ENCODE measurements around the gene WDR89.
A peak's percentile ranks its signal among the peaks of the same experiment; 100 is the strongest.

The WDR89 gene

GRCh38 chr14:63654936-63655335 lies 13.3 kb upstream of the WDR89 start:
- no peak overlapping the region for H3K27ac ChIP-seq (ENCODE audit: low read depth, low read length)

GRCh38 chr14:63654346-63654745 lies 12.7 kb upstream of the WDR89 start:
- peaks cover 0 to under 1% (median 0%) of the 10 kb centered on the region in 5 donors for H3K4me1 ChIP-seq (ENCODE audit: control insufficient read depth in 5 of 5, insufficient read depth in 5 of 5, low read length in 5 of 5)
- no peaks in the 10 kb centered on the region for H3K9me3 ChIP-seq (ENCODE audit: control insufficient read depth in 5 of 5, low read length in 5 of 5)
- H3K27me3 ChIP-seq (ENCODE audit: control insufficient read depth in 5 of 5, insufficient read depth in 4 of 5, low read length in 5 of 5), result no peaks in the 10 kb centered on the region
- H3K4me3 ChIP-seq (ENCODE audit: low read depth in 1 of 5, low read length in 5 of 5), result no peak overlapping the region
- no peak overlapping the region for H3K27ac ChIP-seq (ENCODE audit: low read depth, low read length)
- H3K36me3 ChIP-seq (ENCODE audit: control insufficient read depth in 5 of 5, insufficient read depth in 5 of 5, low read length in 5 of 5), result no peaks in the 10 kb centered on the region
- H3K9ac ChIP-seq (ENCODE audit: low read length in 5 of 5), result no peak overlapping the region

More at GRCh38 chr14:63654936-63655335, 13.3 kb upstream of the WDR89 start:
- no peaks in the 10 kb centered on the region for H3K9me3 ChIP-seq (ENCODE audit: control insufficient read depth in 5 of 5, low read length in 5 of 5)
- no peak overlapping the region for H3K4me3 ChIP-seq (ENCODE audit: low read depth in 1 of 5, low read length in 5 of 5)
- no peak overlapping the region for H3K9ac ChIP-seq (ENCODE audit: low read length in 5 of 5)
- H3K36me3 ChIP-seq (ENCODE audit: control insufficient read depth in 5 of 5, insufficient read depth in 5 of 5, low read length in 5 of 5), result no peaks in the 10 kb centered on the region
- no peaks in the 10 kb centered on the region for H3K27me3 ChIP-seq (ENCODE audit: control insufficient read depth in 5 of 5, insufficient read depth in 4 of 5, low read length in 5 of 5)
- peaks cover 0 to 3% (median 0%) of the 10 kb centered on the region in 5 donors for H3K4me1 ChIP-seq (ENCODE audit: control insufficient read depth in 5 of 5, insufficient read depth in 5 of 5, low read length in 5 of 5)

- H3K4me3 ChIP-seq (ENCODE audit: low read depth in 1 of 5, low read length in 5 of 5), result no peak overlapping the region
- H3K36me3 ChIP-seq (ENCODE audit: control insufficient read depth in 5 of 5, insufficient read depth in 5 of 5, low read length in 5 of 5), result no peaks in the 10 kb centered on the region
- H3K27me3 ChIP-seq (ENCODE audit: control insufficient read depth in 5 of 5, insufficient read depth in 4 of 5, low read length in 5 of 5), result no peaks in the 10 kb centered on the region
- H3K27ac ChIP-seq (ENCODE audit: low read depth, low read length), result no peak overlapping the region
- H3K9ac ChIP-seq (ENCODE audit: low read length in 5 of 5), result no peak overlapping the region
- H3K9me3 ChIP-seq (ENCODE audit: control insufficient read depth in 5 of 5, low read length in 5 of 5), result no peaks in the 10 kb centered on the region
- H3K4me1 ChIP-seq (ENCODE audit: control insufficient read depth in 5 of 5, insufficient read depth in 5 of 5, low read length in 5 of 5), result no peaks in the 10 kb centered on the region
Measured at GRCh38 chr14:63652406-63652805, 10.7 kb upstream of the WDR89 start.

- H3K4me1 ChIP-seq (ENCODE audit: control insufficient read depth in 5 of 5, insufficient read depth in 5 of 5, low read length in 5 of 5), result no peaks in the 10 kb centered on the region
- no peak overlapping the region for H3K9ac ChIP-seq (ENCODE audit: low read length in 5 of 5)
- no peaks in the 10 kb centered on the region for H3K9me3 ChIP-seq (ENCODE audit: control insufficient read depth in 5 of 5, low read length in 5 of 5)
- H3K27ac ChIP-seq (ENCODE audit: low read depth, low read length), result no peak overlapping the region
- H3K27me3 ChIP-seq (ENCODE audit: control insufficient read depth in 5 of 5, insufficient read depth in 4 of 5, low read length in 5 of 5), result no peaks in the 10 kb centered on the region
- H3K4me3 ChIP-seq (ENCODE audit: low read depth in 1 of 5, low read length in 5 of 5), result no peak overlapping the region
- no peaks in the 10 kb centered on the region for H3K36me3 ChIP-seq (ENCODE audit: control insufficient read depth in 5 of 5, insufficient read depth in 5 of 5, low read length in 5 of 5)
Measured at GRCh38 chr14:63650256-63650952, 8.7 kb upstream of the WDR89 start.

- H3K4me1 ChIP-seq (ENCODE audit: control insufficient read depth in 5 of 5, insufficient read depth in 5 of 5, low read length in 5 of 5), result peaks cover 0 to 2% (median under 1%) of the 10 kb centered on the region in 5 donors
- H3K9me3 ChIP-seq (ENCODE audit: control insufficient read depth in 5 of 5, low read length in 5 of 5), result no peaks in the 10 kb centered on the region
- H3K4me3 ChIP-seq (ENCODE audit: low read depth in 1 of 5, low read length in 5 of 5), result no peak overlapping the region
- H3K27me3 ChIP-seq (ENCODE audit: control insufficient read depth in 5 of 5, insufficient read depth in 4 of 5, low read length in 5 of 5), result no peaks in the 10 kb centered on the region
- H3K36me3 ChIP-seq (ENCODE audit: control insufficient read depth in 5 of 5, insufficient read depth in 5 of 5, low read length in 5 of 5), result no peaks in the 10 kb centered on the region
- H3K9ac ChIP-seq (ENCODE audit: low read length in 5 of 5), result no peak overlapping the region
- no peak overlapping the region for H3K27ac ChIP-seq (ENCODE audit: low read depth, low read length)
Measured at GRCh38 chr14:63647696-63648410, 6.2 kb upstream of the WDR89 start.

GRCh38 chr14:63644741-63645140 lies 3.1 kb upstream of the WDR89 start:
- H3K27ac ChIP-seq (ENCODE audit: low read depth, low read length), result no peak overlapping the region
- H3K4me1 ChIP-seq (ENCODE audit: control insufficient read depth in 5 of 5, insufficient read depth in 5 of 5, low read length in 5 of 5), result peaks cover 0 to 16% (median 12%) of the 10 kb centered on the region in 5 donors
- H3K9ac ChIP-seq (ENCODE audit: low read length in 5 of 5), result no peak overlapping the region
- H3K36me3 ChIP-seq (ENCODE audit: control insufficient read depth in 5 of 5, insufficient read depth in 5 of 5, low read length in 5 of 5), result no peaks in the 10 kb centered on the region
- no peaks in the 10 kb centered on the region for H3K9me3 ChIP-seq (ENCODE audit: control insufficient read depth in 5 of 5, low read length in 5 of 5)
- H3K4me3 ChIP-seq (ENCODE audit: low read depth in 1 of 5, low read length in 5 of 5), result no peak overlapping the region
- H3K27me3 ChIP-seq (ENCODE audit: control insufficient read depth in 5 of 5, insufficient read depth in 4 of 5, low read length in 5 of 5), result no peaks in the 10 kb centered on the region

- Histone ChIP-seq H3K27ac (ENCODE audit: low read depth, low read length) (peak overlapping the region; percentile 85), H3K9ac (ENCODE audit: low read length in 5 of 5) (peak overlapping the region in 4 of 5 donors; percentile 12 to 98 (median 86))
Measured at GRCh38 chr14:63642656-63643382, 1.1 kb upstream of the WDR89 start.

GRCh38 chr14:63642229-63642611 lies 549 bp upstream of the WDR89 start:
- Histone ChIP-seq H3K9ac (ENCODE audit: low read length in 5 of 5) (peak overlapping the region; percentile 12 to 98 (median 92)), H3K4me1 (ENCODE audit: control insufficient read depth in 5 of 5, insufficient read depth in 5 of 5, low read length in 5 of 5) (peaks cover 0 to 16% (median 12%) of the 10 kb centered on the region in 5 donors), H3K27ac (ENCODE audit: low read depth, low read length) (peak overlapping the region; percentile 85)

More at GRCh38 chr14:63642656-63643382, 1.1 kb upstream of the WDR89 start:
- Histone ChIP-seq H3K4me1 (ENCODE audit: control insufficient read depth in 5 of 5, insufficient read depth in 5 of 5, low read length in 5 of 5) (peaks cover 0 to 16% (median 12%) of the 10 kb centered on the region in 5 donors), H3K4me3 (ENCODE audit: low read depth in 1 of 5, low read length in 5 of 5) (peak overlapping the region; percentile 71 to 91 (median 86)), H3K36me3 (ENCODE audit: control insufficient read depth in 5 of 5, insufficient read depth in 5 of 5, low read length in 5 of 5) (no peaks in the 10 kb centered on the region), H3K9me3 (ENCODE audit: control insufficient read depth in 5 of 5, low read length in 5 of 5) (no peaks in the 10 kb centered on the region), H3K27me3 (ENCODE audit: control insufficient read depth in 5 of 5, insufficient read depth in 4 of 5, low read length in 5 of 5) (no peaks in the 10 kb centered on the region)

GRCh38 chr14:63638493-63638892 lies 3.2 kb downstream of the WDR89 start:
- peaks cover 0 to 16% (median 12%) of the 10 kb centered on the region in 5 donors for H3K4me1 ChIP-seq (ENCODE audit: control insufficient read depth in 5 of 5, insufficient read depth in 5 of 5, low read length in 5 of 5)
- no peak overlapping the region for H3K4me3 ChIP-seq (ENCODE audit: low read depth in 1 of 5, low read length in 5 of 5)
- H3K9ac ChIP-seq (ENCODE audit: low read length in 5 of 5), result no peak overlapping the region
- H3K27me3 ChIP-seq (ENCODE audit: control insufficient read depth in 5 of 5, insufficient read depth in 4 of 5, low read length in 5 of 5), result no peaks in the 10 kb centered on the region
- H3K27ac ChIP-seq (ENCODE audit: low read depth, low read length), result no peak overlapping the region
- peaks cover 0 to 4% (median 2%) of the 10 kb centered on the region in 5 donors for H3K9me3 ChIP-seq (ENCODE audit: control insufficient read depth in 5 of 5, low read length in 5 of 5)
- no peaks in the 10 kb centered on the region for H3K36me3 ChIP-seq (ENCODE audit: control insufficient read depth in 5 of 5, insufficient read depth in 5 of 5, low read length in 5 of 5)

More at GRCh38 chr14:63642229-63642611, 549 bp upstream of the WDR89 start:
- H3K9me3 ChIP-seq (ENCODE audit: control insufficient read depth in 5 of 5, low read length in 5 of 5), result no peaks in the 10 kb centered on the region
- no peaks in the 10 kb centered on the region for H3K36me3 ChIP-seq (ENCODE audit: control insufficient read depth in 5 of 5, insufficient read depth in 5 of 5, low read length in 5 of 5)
- H3K27me3 ChIP-seq (ENCODE audit: control insufficient read depth in 5 of 5, insufficient read depth in 4 of 5, low read length in 5 of 5), result no peaks in the 10 kb centered on the region
- peak overlapping the region; percentile 71 to 91 (median 86) for H3K4me3 ChIP-seq (ENCODE audit: low read depth in 1 of 5, low read length in 5 of 5)

Measured in subcutaneous abdominal adipose tissue (tissue), 5 donors.